Activated CD8-positive, alpha-beta memory T cell treated with anti-CD3 and anti-CD28 coated beads, Interleukin-2, amount 10 ng/mL, durations not matched to agents 7 days and 5 days (primary cell): ENCODE results near the gene HOXA11. TPM values are rescaled to one million over a fixed set of nuclear protein-coding genes. Genes with fewer than 3 reads are reported as not detected.

ENCODE experiments used
- ATAC-seq: fragments of 150-1000 bp; cut with Tn5 transposase; one replicate; pipeline ENCODE4 v1.10.0; 2021; ENCODE audit warnings: moderate library complexity
- CTCF ChIA-PET: fragments of 350-600 bp; sonication (Branson Sonifier 250); formaldehyde crosslinking; loops from one replicate; lab custom pipeline; 2021; ENCODE audit warnings: antibody characterized with exemption; lab: Charles Lee
- DNase-seq: peaks from one replicate; pipeline ENCODE4 v3.0.0-alpha.2; 2020
- H3K27ac Mint-ChIP-seq: one replicate; pipeline ENCODE4 v1.8.0; 2021; ENCODE audit warnings: mild to moderate bottlenecking, mixed read lengths
- H3K27me3 Mint-ChIP-seq: one replicate; pipeline ENCODE4 v1.8.0; 2021; ENCODE audit warnings: mixed read lengths
- H3K36me3 Mint-ChIP-seq: one replicate; pipeline ENCODE4 v1.8.0; 2021; ENCODE audit warnings: mild to moderate bottlenecking, mixed read lengths
- H3K4me1 Mint-ChIP-seq: one replicate; pipeline ENCODE4 v1.8.0; 2021; ENCODE audit warnings: mixed read lengths
- H3K4me3 Mint-ChIP-seq: one replicate; pipeline ENCODE4 v1.8.0; 2021; ENCODE audit warnings: mild to moderate bottlenecking, moderate library complexity, mixed read lengths
- H3K9me3 Mint-ChIP-seq: one replicate; pipeline ENCODE4 v1.8.0; 2022; ENCODE audit warnings: low read depth, mixed read lengths
- total RNA-seq, 2 experiments: library from RNA; stranded (reverse); gene quantifications; one replicate each; pipeline ENCODE4 v1.2.3, GENCODE V29; 2021

HOXA11 gene
- not detected for total RNA-seq

- ATAC-seq (no peak), DNase-seq (no peak)
- H3K27me3 Mint-ChIP-seq, result peaks cover 90% of the 10 kb centered on the region
- H3K27ac Mint-ChIP-seq, result peak within 1 kb of the TSS; percentile 69
- H3K9me3 Mint-ChIP-seq, result no peaks in the 10 kb centered on the region
- H3K4me3 Mint-ChIP-seq, result peak within 1 kb of the TSS; percentile 60
- peaks cover 28% of the 10 kb centered on the region for H3K4me1 Mint-ChIP-seq
- CTCF ChIA-PET, result interaction anchor here (0.7 to 2.1 kb wide), 2 partner anchors 10 to 11 kb away, joined by 3 to 12 read pairs; no protein-coding TSS in a partner anchor
- H3K36me3 Mint-ChIP-seq, result no peaks in the 10 kb centered on the region
Measured at GRCh38 chr7:27185013-27185853, at the start of gene HOXA11. Gene HOXA11, minus strand, starts transcription at chr7:27185232. Its CDS starts 88 bp downstream, at chr7:27185144.

GRCh38 chr7:27229448-27229847 is 44.4 kb upstream of the HOXA11 start:
- Mint-ChIP-seq H3K27me3 (peaks cover 60% of the 10 kb centered on the region), H3K9me3 (no peaks in the 10 kb centered on the region), H3K4me3 (no peak overlapping the region), H3K27ac (no peak overlapping the region), H3K36me3 (no peaks in the 10 kb centered on the region), H3K4me1 (no peaks in the 10 kb centered on the region)
- CTCF ChIA-PET, result interaction anchor here (1.3 kb wide), 1 partner anchor 865 kb away, joined by 3 read pairs; no protein-coding TSS in a partner anchor
- DNase-seq (no peak), ATAC-seq (no peak)

GRCh38 chr7:27224983-27225934 is 40.2 kb upstream of the HOXA11 start:
- H3K9me3 Mint-ChIP-seq, result no peaks in the 10 kb centered on the region
- H3K4me1 Mint-ChIP-seq, result peaks cover 6% of the 10 kb centered on the region
- H3K27ac Mint-ChIP-seq, result no peak overlapping the region
- peaks cover 82% of the 10 kb centered on the region for H3K27me3 Mint-ChIP-seq
- no peak overlapping the region for H3K4me3 Mint-ChIP-seq
- no peaks in the 10 kb centered on the region for H3K36me3 Mint-ChIP-seq
- ATAC-seq, result no peak
- no peak for DNase-seq
- CTCF ChIA-PET, result interaction anchor here (1.2 kb wide), 1 partner anchor 14 kb away, joined by 3 read pairs; no protein-coding TSS in a partner anchor

GRCh38 chr7:27223941-27224575 is 39.0 kb upstream of the HOXA11 start:
- DNase-seq (no peak), ATAC-seq (no peak)
- CTCF ChIA-PET, result interaction anchor here (0.9 to 1.3 kb wide), 3 partner anchors 8 to 63 kb away, joined by 3 to 5 read pairs (median 3); no protein-coding TSS in a partner anchor
- Mint-ChIP-seq H3K4me3 (no peak overlapping the region), H3K36me3 (no peaks in the 10 kb centered on the region), H3K9me3 (no peaks in the 10 kb centered on the region), H3K27me3 (peaks cover 88% of the 10 kb centered on the region), H3K27ac (no peak overlapping the region), H3K4me1 (peaks cover 8% of the 10 kb centered on the region)

GRCh38 chr7:27221201-27221797 is 36.3 kb upstream of the HOXA11 start:
- Mint-ChIP-seq H3K9me3 (no peaks in the 10 kb centered on the region), H3K4me3 (no peak overlapping the region), H3K4me1 (peaks cover 8% of the 10 kb centered on the region), H3K27ac (no peak overlapping the region), H3K36me3 (no peaks in the 10 kb centered on the region), H3K27me3 (peaks cover 78% of the 10 kb centered on the region)
- CTCF ChIA-PET, result interaction anchor here (1.1 kb wide), 1 partner anchor 10 kb away, joined by 3 read pairs; no protein-coding TSS in a partner anchor
- DNase-seq, result no peak
- ATAC-seq, result no peak

GRCh38 chr7:27220440-27220955 is 35.5 kb upstream of the HOXA11 start:
- ATAC-seq (no peak), DNase-seq (no peak)
- peaks cover 80% of the 10 kb centered on the region for H3K27me3 Mint-ChIP-seq
- H3K36me3 Mint-ChIP-seq, result no peaks in the 10 kb centered on the region
- CTCF ChIA-PET, result no interaction called here
- no peaks in the 10 kb centered on the region for H3K9me3 Mint-ChIP-seq
- no peak overlapping the region for H3K4me3 Mint-ChIP-seq
- H3K4me1 Mint-ChIP-seq, result peaks cover 8% of the 10 kb centered on the region
- H3K27ac Mint-ChIP-seq, result no peak overlapping the region

- CTCF ChIA-PET, result no interaction called here
- no peak overlapping the region for H3K27ac Mint-ChIP-seq
- no peak overlapping the region for H3K4me3 Mint-ChIP-seq
- H3K4me1 Mint-ChIP-seq, result peaks cover 8% of the 10 kb centered on the region
- no peaks in the 10 kb centered on the region for H3K36me3 Mint-ChIP-seq
- H3K27me3 Mint-ChIP-seq, result peaks cover 80% of the 10 kb centered on the region
- no peak for ATAC-seq
- no peaks in the 10 kb centered on the region for H3K9me3 Mint-ChIP-seq
- DNase-seq, result peak; percentile 31
Measured at GRCh38 chr7:27219821-27220220, 34.8 kb upstream of the HOXA11 start.

GRCh38 chr7:27217951-27218350 is 32.9 kb upstream of the HOXA11 start:
- CTCF ChIA-PET, result interaction anchor here (1.6 kb wide), 1 partner anchor 22 kb away, joined by 5 read pairs; no protein-coding TSS in a partner anchor
- DNase-seq (no peak), ATAC-seq (no peak)
- Mint-ChIP-seq H3K4me3 (no peak overlapping the region), H3K27ac (no peak overlapping the region), H3K27me3 (peaks cover 82% of the 10 kb centered on the region), H3K9me3 (no peaks in the 10 kb centered on the region), H3K4me1 (peaks cover 8% of the 10 kb centered on the region), H3K36me3 (no peaks in the 10 kb centered on the region)

GRCh38 chr7:27215356-27215755 is 30.3 kb upstream of the HOXA11 start:
- CTCF ChIA-PET, result no interaction called here
- ATAC-seq, result no peak

GRCh38 chr7:27214239-27214950 is 29.4 kb upstream of the HOXA11 start:
- no peak for DNase-seq
- Mint-ChIP-seq H3K4me3 (no peak overlapping the region), H3K9me3 (no peaks in the 10 kb centered on the region), H3K27me3 (peaks cover 86% of the 10 kb centered on the region), H3K27ac (no peak overlapping the region), H3K4me1 (peaks cover 6% of the 10 kb centered on the region), H3K36me3 (no peaks in the 10 kb centered on the region)
- no peak for ATAC-seq
- CTCF ChIA-PET, result no interaction called here

More at GRCh38 chr7:27215356-27215755, 30.3 kb upstream of the HOXA11 start:
- Mint-ChIP-seq H3K4me3 (no peak overlapping the region), H3K27me3 (peaks cover 85% of the 10 kb centered on the region), H3K9me3 (no peaks in the 10 kb centered on the region), H3K27ac (no peak overlapping the region), H3K4me1 (peaks cover 5% of the 10 kb centered on the region), H3K36me3 (no peaks in the 10 kb centered on the region)
- no peak for DNase-seq

- H3K36me3 Mint-ChIP-seq, result no peaks in the 10 kb centered on the region
- peaks cover 87% of the 10 kb centered on the region for H3K27me3 Mint-ChIP-seq
- CTCF ChIA-PET, result interaction anchor here (1.0 kb wide), 1 partner anchor 9 kb away, joined by 3 read pairs; no protein-coding TSS in a partner anchor
- ATAC-seq, result no peak
- no peaks in the 10 kb centered on the region for H3K9me3 Mint-ChIP-seq
- DNase-seq, result peak; percentile 33
- H3K27ac Mint-ChIP-seq, result no peak overlapping the region
- H3K4me1 Mint-ChIP-seq, result peaks cover 6% of the 10 kb centered on the region
- no peak overlapping the region for H3K4me3 Mint-ChIP-seq
Measured at GRCh38 chr7:27213433-27214238, 28.6 kb upstream of the HOXA11 start.
